T-helper 1 cell treated with Interleukin-12 subunit alpha and Interleukin-12 subunit beta and Interleukin-4 antibody, amounts not matched to agents 30 μg/mL and 1 μg/mL, for 36 hours (primary cell): Measurements from ENCODE around the gene PCDHB7.
"Not testable (repeated sequence)": the region's sequence is repeated elsewhere in the genome, so short reads cannot be mapped to it uniquely, and the experiment has no call there.

Experiments
- H3K27ac Mint-ChIP-seq: one replicate; pipeline ENCODE4 v1.8.0; 2021; ENCODE audit warnings: mild to moderate bottlenecking, mixed read lengths
- H3K27me3 Mint-ChIP-seq: one replicate; pipeline ENCODE4 v1.8.0; 2021; ENCODE audit warnings: low read depth, mixed read lengths
- H3K36me3 Mint-ChIP-seq: one replicate; pipeline ENCODE4 v1.8.0; 2021; ENCODE audit warnings: low read depth, mixed read lengths
- H3K4me1 Mint-ChIP-seq: one replicate; pipeline ENCODE4 v1.8.0; 2021; ENCODE audit warnings: low read depth, mixed read lengths
- H3K4me3 Mint-ChIP-seq: one replicate; pipeline ENCODE4 v1.8.0; 2021; ENCODE audit warnings: mild to moderate bottlenecking, moderate library complexity, mixed read lengths
- H3K9me3 Mint-ChIP-seq: one replicate; pipeline ENCODE4 v1.8.0; 2021; ENCODE audit warnings: mixed read lengths

Gene PCDHB7

GRCh38 chr5:141196363-141196762 is 23.9 kb downstream of the PCDHB7 start:
- no peaks in the 10 kb centered on the region for H3K4me1 Mint-ChIP-seq
- no peaks in the 10 kb centered on the region for H3K36me3 Mint-ChIP-seq
- peaks cover 69% of the 10 kb centered on the region for H3K9me3 Mint-ChIP-seq
- H3K27me3 Mint-ChIP-seq, result no peaks in the 10 kb centered on the region
- no peak overlapping the region for H3K4me3 Mint-ChIP-seq
- H3K27ac Mint-ChIP-seq, result no peak overlapping the region

GRCh38 chr5:141199359-141200235 is 27.2 kb downstream of the PCDHB7 start, which contains the start of gene PCDHB11:
Gene PCDHB11, plus strand, starts transcription at chr5:141199627. Its CDS starts 148 bp downstream, at chr5:141199775.
- no peaks in the 10 kb centered on the region for H3K4me1 Mint-ChIP-seq
- H3K4me3 Mint-ChIP-seq, result no peak within 1 kb of the TSS
- peaks cover 60% of the 10 kb centered on the region for H3K9me3 Mint-ChIP-seq
- H3K27ac Mint-ChIP-seq, result no peak within 1 kb of the TSS
- no peaks in the 10 kb centered on the region for H3K36me3 Mint-ChIP-seq
- H3K27me3 Mint-ChIP-seq, result no peaks in the 10 kb centered on the region

GRCh38 chr5:141201126-141201525 is 28.7 kb downstream of the PCDHB7 start:
- H3K27me3 Mint-ChIP-seq, H3K4me3 Mint-ChIP-seq: not testable (repeated sequence)
- peaks cover 54% of the 10 kb centered on the region for H3K9me3 Mint-ChIP-seq

GRCh38 chr5:141201646-141202045 is 29.2 kb downstream of the PCDHB7 start:
- H3K27me3 Mint-ChIP-seq, H3K36me3 Mint-ChIP-seq, H3K27ac Mint-ChIP-seq, H3K4me3 Mint-ChIP-seq, H3K4me1 Mint-ChIP-seq: not testable (repeated sequence)
- peaks cover 49% of the 10 kb centered on the region for H3K9me3 Mint-ChIP-seq

More at GRCh38 chr5:141201126-141201525, 28.7 kb downstream of the PCDHB7 start:
- not testable (repeated sequence) for H3K27ac Mint-ChIP-seq, H3K4me1 Mint-ChIP-seq, H3K36me3 Mint-ChIP-seq

- H3K9me3 Mint-ChIP-seq, result peaks cover 16% of the 10 kb centered on the region
- no peaks in the 10 kb centered on the region for H3K4me1 Mint-ChIP-seq
- no peak within 1 kb of the TSS for H3K27ac Mint-ChIP-seq
- no peaks in the 10 kb centered on the region for H3K27me3 Mint-ChIP-seq
- H3K4me3 Mint-ChIP-seq, result no peak within 1 kb of the TSS
- peaks cover 2% of the 10 kb centered on the region for H3K36me3 Mint-ChIP-seq
Measured at GRCh38 chr5:141208478-141208877, 36.0 kb downstream of the PCDHB7 start, which contains the start of gene PCDHB12. Gene PCDHB12, plus strand, starts transcription at chr5:141208719. Its CDS starts 189 bp downstream, at chr5:141208908.

GRCh38 chr5:141210281-141210680 is 37.8 kb downstream of the PCDHB7 start:
- H3K4me3 Mint-ChIP-seq, H3K27ac Mint-ChIP-seq, H3K27me3 Mint-ChIP-seq, H3K36me3 Mint-ChIP-seq, H3K4me1 Mint-ChIP-seq: not testable (repeated sequence)
- peaks cover 27% of the 10 kb centered on the region for H3K9me3 Mint-ChIP-seq

- H3K4me1 Mint-ChIP-seq, H3K27me3 Mint-ChIP-seq, H3K36me3 Mint-ChIP-seq, H3K4me3 Mint-ChIP-seq, H3K27ac Mint-ChIP-seq: not testable (repeated sequence)
- H3K9me3 Mint-ChIP-seq, result peaks cover 29% of the 10 kb centered on the region
Measured at GRCh38 chr5:141210849-141211248, 38.4 kb downstream of the PCDHB7 start.

GRCh38 chr5:141213656-141214339 is 41.4 kb downstream of the PCDHB7 start, which contains the start of gene PCDHB13:
Gene PCDHB13, plus strand, starts transcription at chr5:141213919. Its CDS starts 205 bp downstream, at chr5:141214124.
- H3K27ac Mint-ChIP-seq, H3K27me3 Mint-ChIP-seq, H3K4me1 Mint-ChIP-seq, H3K36me3 Mint-ChIP-seq, H3K4me3 Mint-ChIP-seq: not testable (repeated sequence)
- peaks cover 36% of the 10 kb centered on the region for H3K9me3 Mint-ChIP-seq

- not testable (repeated sequence) for H3K27me3 Mint-ChIP-seq, H3K27ac Mint-ChIP-seq, H3K36me3 Mint-ChIP-seq, H3K4me1 Mint-ChIP-seq, H3K4me3 Mint-ChIP-seq
- peaks cover 35% of the 10 kb centered on the region for H3K9me3 Mint-ChIP-seq
Measured at GRCh38 chr5:141214583-141214982, 42.1 kb downstream of the PCDHB7 start.

- H3K4me3 Mint-ChIP-seq, H3K27me3 Mint-ChIP-seq, H3K36me3 Mint-ChIP-seq, H3K4me1 Mint-ChIP-seq, H3K27ac Mint-ChIP-seq: not testable (repeated sequence)
- H3K9me3 Mint-ChIP-seq, result peaks cover 41% of the 10 kb centered on the region
Measured at GRCh38 chr5:141215504-141215903, 43.1 kb downstream of the PCDHB7 start.

- H3K4me3 Mint-ChIP-seq, H3K27me3 Mint-ChIP-seq, H3K36me3 Mint-ChIP-seq, H3K4me1 Mint-ChIP-seq, H3K27ac Mint-ChIP-seq: not testable (repeated sequence)
- H3K9me3 Mint-ChIP-seq, result peaks cover 44% of the 10 kb centered on the region
Measured at GRCh38 chr5:141216035-141216434, 43.6 kb downstream of the PCDHB7 start.

- Mint-ChIP-seq H3K4me1 (no peaks in the 10 kb centered on the region), H3K4me3 (no peak within 1 kb of the TSS), H3K27ac (no peak within 1 kb of the TSS), H3K9me3 (peaks cover 41% of the 10 kb centered on the region), H3K27me3 (no peaks in the 10 kb centered on the region), H3K36me3 (no peaks in the 10 kb centered on the region)
Measured at GRCh38 chr5:141223112-141223783, 50.8 kb downstream of the PCDHB7 start, which contains the start of gene PCDHB14. Gene PCDHB14, plus strand, starts transcription at chr5:141223343. Its CDS starts 163 bp downstream, at chr5:141223506.

GRCh38 chr5:141224844-141225243 is 52.4 kb downstream of the PCDHB7 start:
- peaks cover 40% of the 10 kb centered on the region for H3K9me3 Mint-ChIP-seq
- not testable (repeated sequence) for H3K4me1 Mint-ChIP-seq, H3K27me3 Mint-ChIP-seq, H3K4me3 Mint-ChIP-seq, H3K36me3 Mint-ChIP-seq, H3K27ac Mint-ChIP-seq

- peaks cover 34% of the 10 kb centered on the region for H3K9me3 Mint-ChIP-seq
- H3K4me3 Mint-ChIP-seq, H3K4me1 Mint-ChIP-seq, H3K36me3 Mint-ChIP-seq, H3K27me3 Mint-ChIP-seq, H3K27ac Mint-ChIP-seq: not testable (repeated sequence)
Measured at GRCh38 chr5:141225421-141225820, 53.0 kb downstream of the PCDHB7 start.
